Measurements from ENCODE around the gene ANKLE2.
"Not testable (repeated sequence)": the region's sequence is repeated elsewhere in the genome, so short reads cannot be mapped to it uniquely, and the experiment has no call there.

ANKLE2 gene

DNA sequence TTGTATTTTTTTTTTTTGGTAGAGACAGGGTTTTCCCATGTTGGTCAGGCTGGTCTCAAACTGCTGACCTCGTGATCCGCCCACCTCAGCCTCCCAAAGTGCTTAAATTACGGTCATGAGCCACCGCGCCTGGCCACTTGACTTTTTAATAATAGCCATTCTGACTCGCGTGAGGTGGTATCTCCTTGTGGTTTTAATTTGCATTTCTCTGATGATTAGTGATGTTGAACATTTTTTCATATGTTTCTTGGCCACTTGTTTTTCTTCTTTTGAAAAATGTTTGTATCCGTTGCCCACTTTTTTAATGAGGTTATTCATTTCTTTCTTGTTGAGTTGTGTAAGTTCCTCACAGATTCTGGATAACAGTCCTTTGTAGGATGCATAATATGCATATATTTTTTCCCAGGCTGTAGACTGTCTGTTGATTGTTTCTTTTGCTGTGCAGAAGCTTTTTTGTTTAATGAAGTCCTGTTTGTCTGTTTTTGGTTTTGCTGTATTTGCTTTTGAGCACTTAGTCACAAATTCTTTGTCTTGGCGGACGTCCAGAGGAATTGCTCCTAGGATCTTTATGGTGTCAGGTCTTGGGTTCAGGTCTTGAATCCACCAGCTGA lies 61.3 kb downstream of the ANKLE2 start:
- POLR2A ChIA-PET: no interaction called here
- CTCF ChIA-PET: no interaction called here
- TF ChIP-seq ARNT (IDR thresholded peaks at IDR 0.05): no peak
- TF ChIP-seq FOXK2 (IDR thresholded peaks at IDR 0.05): no peak
- no peak for TF ChIP-seq ZNF384 (IDR thresholded peaks at IDR 0.05)
- no peak for TF ChIP-seq BHLHE40 (IDR thresholded peaks at IDR 0.05; ENCODE audit: borderline replicate concordance)
- no peak for TF ChIP-seq FOXA1 (IDR thresholded peaks at IDR 0.05)
- no peak for TF ChIP-seq L3MBTL2 (conservative IDR thresholded peaks at IDR 0.05)
- no peak for TF ChIP-seq TARDBP (IDR thresholded peaks at IDR 0.05)
- no peak for TF ChIP-seq ELF4 (IDR thresholded peaks at IDR 0.05)
- no peak for TF ChIP-seq HDGF (IDR thresholded peaks at IDR 0.05; ENCODE audit: borderline replicate concordance)
- TF ChIP-seq SP1 (IDR thresholded peaks at IDR 0.05): no peak
- no peak for TF ChIP-seq SUZ12 (IDR thresholded peaks at IDR 0.05)
- no peak for TF ChIP-seq FOXM1 (IDR thresholded peaks at IDR 0.05; ENCODE audit: borderline replicate concordance)
- no peak for TF ChIP-seq NFRKB (IDR thresholded peaks at IDR 0.05)
- TF ChIP-seq LEF1 (IDR thresholded peaks at IDR 0.05; ENCODE audit: borderline replicate concordance): no peak
- TF ChIP-seq PKNOX1 (IDR thresholded peaks at IDR 0.05): no peak
- TF ChIP-seq CTBP1 (IDR thresholded peaks at IDR 0.05; ENCODE audit: borderline replicate concordance): no peak
- DNase-seq (ENCODE audit: extremely low spot score): no peak

DNA sequence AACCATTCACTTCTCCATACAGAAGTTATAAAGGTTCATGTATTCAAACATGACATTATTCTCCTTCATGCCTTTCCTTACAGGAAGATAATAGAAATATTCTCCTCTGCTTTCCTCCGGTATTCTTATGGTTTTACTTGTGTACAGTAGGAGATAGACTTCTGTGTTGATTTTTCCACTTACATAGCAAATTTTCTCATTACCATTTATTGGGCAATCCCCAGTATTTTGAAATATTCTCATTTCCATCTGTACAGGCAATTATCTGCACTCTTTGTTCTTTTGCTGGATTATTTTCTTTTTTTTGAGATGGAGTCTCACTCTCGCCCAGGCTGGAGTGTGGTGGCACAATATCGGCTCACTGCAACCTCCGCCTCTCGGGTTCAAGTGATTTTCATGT lies 63.3 kb downstream of the ANKLE2 start:
- ChIA-PET CTCF (no interaction called here), POLR2A (no interaction called here)
- no peak for TF ChIP-seq ARNT (IDR thresholded peaks at IDR 0.05)
- no peak for TF ChIP-seq SP1 (IDR thresholded peaks at IDR 0.05)
- no peak for TF ChIP-seq ELF4 (IDR thresholded peaks at IDR 0.05)
- no peak for TF ChIP-seq BHLHE40 (IDR thresholded peaks at IDR 0.05; ENCODE audit: borderline replicate concordance)
- TF ChIP-seq FOXK2 (IDR thresholded peaks at IDR 0.05): no peak
- TF ChIP-seq TARDBP (IDR thresholded peaks at IDR 0.05): no peak
- no peak for TF ChIP-seq FOXA1 (IDR thresholded peaks at IDR 0.05)
- no peak for TF ChIP-seq FOXM1 (IDR thresholded peaks at IDR 0.05; ENCODE audit: borderline replicate concordance)
- TF ChIP-seq SUZ12 (IDR thresholded peaks at IDR 0.05): no peak
- TF ChIP-seq ZNF384 (IDR thresholded peaks at IDR 0.05): no peak
- TF ChIP-seq LEF1 (IDR thresholded peaks at IDR 0.05; ENCODE audit: borderline replicate concordance): no peak
- TF ChIP-seq HDGF (IDR thresholded peaks at IDR 0.05; ENCODE audit: borderline replicate concordance): no peak
- no peak for TF ChIP-seq L3MBTL2 (conservative IDR thresholded peaks at IDR 0.05)
- TF ChIP-seq PKNOX1 (IDR thresholded peaks at IDR 0.05): no peak
- no peak for TF ChIP-seq NFRKB (IDR thresholded peaks at IDR 0.05)
- no peak for TF ChIP-seq CTBP1 (IDR thresholded peaks at IDR 0.05; ENCODE audit: borderline replicate concordance)
- DNase-seq (ENCODE audit: extremely low spot score): no peak

GRCh38 chr12:132695431-132695830 lies 66.2 kb downstream of the ANKLE2 start:
- CTCF ChIA-PET: no interaction called here
- TF ChIP-seq PKNOX1 (IDR thresholded peaks at IDR 0.05) (no peak), L3MBTL2 (conservative IDR thresholded peaks at IDR 0.05) (no peak), FOXK2 (IDR thresholded peaks at IDR 0.05) (no peak), ELF4 (IDR thresholded peaks at IDR 0.05) (no peak), HDGF (IDR thresholded peaks at IDR 0.05; ENCODE audit: borderline replicate concordance) (no peak), CTBP1 (IDR thresholded peaks at IDR 0.05; ENCODE audit: borderline replicate concordance) (no peak), SUZ12 (IDR thresholded peaks at IDR 0.05) (no peak), ZNF384 (IDR thresholded peaks at IDR 0.05) (no peak), SP1 (IDR thresholded peaks at IDR 0.05) (no peak), FOXM1 (IDR thresholded peaks at IDR 0.05; ENCODE audit: borderline replicate concordance) (no peak), TARDBP (IDR thresholded peaks at IDR 0.05) (no peak), FOXA1 (IDR thresholded peaks at IDR 0.05) (no peak), LEF1 (IDR thresholded peaks at IDR 0.05; ENCODE audit: borderline replicate concordance) (no peak), BHLHE40 (IDR thresholded peaks at IDR 0.05; ENCODE audit: borderline replicate concordance) (no peak), ARNT (IDR thresholded peaks at IDR 0.05) (no peak)
- no peak for DNase-seq (ENCODE audit: extremely low spot score)
- POLR2A ChIA-PET: interaction anchor here (0.9 kb wide), 1 partner anchor 12 kb away, joined by 3 read pairs; no protein-coding TSS in a partner anchor

GRCh38 chr12:132694888-132695287 lies 66.7 kb downstream of the ANKLE2 start:
- CTCF ChIA-PET: interaction anchor here (0.6 to 0.7 kb wide), 2 partner anchors 44 to 109 kb away, joined by 3 read pairs; no protein-coding TSS in a partner anchor
- DNase-seq (ENCODE audit: extremely low spot score); POLR2A ChIA-PET: not testable (repeated sequence)

- DNase-seq (ENCODE audit: extremely low spot score); CTCF ChIA-PET: not testable (repeated sequence)
- POLR2A ChIA-PET: interaction anchor here (0.7 to 1.0 kb wide), 2 partner anchors 18 to 19 kb away, joined by 3 to 6 read pairs; partner anchors contain the start of gene PGAM5
Measured at GRCh38 chr12:132692030-132692429, 69.6 kb downstream of the ANKLE2 start.

DNA sequence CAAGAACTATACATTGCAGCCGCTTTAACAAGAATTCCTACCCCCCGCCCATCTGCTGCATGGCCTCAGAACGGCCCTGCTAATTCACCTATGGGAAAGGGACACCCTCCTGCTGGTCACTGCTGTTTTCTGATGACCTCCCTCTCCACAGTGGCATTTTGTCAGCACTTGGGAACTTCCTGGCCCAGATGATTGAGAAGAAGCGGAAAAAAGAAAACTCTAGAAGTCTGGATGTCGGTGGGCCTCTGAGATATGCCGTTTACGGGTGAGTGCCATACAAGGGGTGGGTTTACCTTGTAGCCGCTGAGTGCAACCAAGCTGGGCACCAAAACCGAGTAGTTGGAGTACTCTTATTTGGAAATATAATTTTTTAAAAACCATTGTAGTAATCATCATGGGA lies 71.5 kb downstream of the ANKLE2 start:
- ChIA-PET POLR2A (no interaction called here), CTCF (no interaction called here)
- no peak for DNase-seq (ENCODE audit: extremely low spot score)
- TF ChIP-seq FOXA1 (IDR thresholded peaks at IDR 0.05) (no peak), FOXK2 (IDR thresholded peaks at IDR 0.05) (no peak)

- CTCF ChIA-PET: no interaction called here
- POLR2A ChIA-PET: no interaction called here
- no peak for DNase-seq (ENCODE audit: extremely low spot score)
- TF ChIP-seq HDGF (IDR thresholded peaks at IDR 0.05; ENCODE audit: borderline replicate concordance): no peak
- TF ChIP-seq L3MBTL2 (conservative IDR thresholded peaks at IDR 0.05): no peak
- no peak for TF ChIP-seq ELF4 (IDR thresholded peaks at IDR 0.05)
- TF ChIP-seq CTBP1 (IDR thresholded peaks at IDR 0.05; ENCODE audit: borderline replicate concordance): no peak
- no peak for TF ChIP-seq SUZ12 (IDR thresholded peaks at IDR 0.05)
- TF ChIP-seq LEF1 (IDR thresholded peaks at IDR 0.05; ENCODE audit: borderline replicate concordance): no peak
- no peak for TF ChIP-seq BHLHE40 (IDR thresholded peaks at IDR 0.05; ENCODE audit: borderline replicate concordance)
- TF ChIP-seq SP1 (IDR thresholded peaks at IDR 0.05): no peak
- TF ChIP-seq FOXK2 (IDR thresholded peaks at IDR 0.05): no peak
- TF ChIP-seq FOXM1 (IDR thresholded peaks at IDR 0.05; ENCODE audit: borderline replicate concordance): no peak
- TF ChIP-seq NFRKB (IDR thresholded peaks at IDR 0.05): no peak
- no peak for TF ChIP-seq TARDBP (IDR thresholded peaks at IDR 0.05)
- no peak for TF ChIP-seq FOXA1 (IDR thresholded peaks at IDR 0.05)
- TF ChIP-seq ZNF384 (IDR thresholded peaks at IDR 0.05): no peak
- no peak for TF ChIP-seq ARNT (IDR thresholded peaks at IDR 0.05)
- TF ChIP-seq PKNOX1 (IDR thresholded peaks at IDR 0.05): no peak
Measured at GRCh38 chr12:132689227-132689626, 72.4 kb downstream of the ANKLE2 start.
